Measurements from ENCODE around the gene PRKAG2. TPM values are rescaled to one million over a fixed set of nuclear protein-coding genes. Genes with fewer than 3 reads are reported as not detected.

Gene PRKAG2
- total and polyA plus RNA-seq, 2 of the 13 experiments (the other 11 are each of a cell fraction or from before 2014, with no cell fraction given), result 0.90 to 1.3 TPM

DNA sequence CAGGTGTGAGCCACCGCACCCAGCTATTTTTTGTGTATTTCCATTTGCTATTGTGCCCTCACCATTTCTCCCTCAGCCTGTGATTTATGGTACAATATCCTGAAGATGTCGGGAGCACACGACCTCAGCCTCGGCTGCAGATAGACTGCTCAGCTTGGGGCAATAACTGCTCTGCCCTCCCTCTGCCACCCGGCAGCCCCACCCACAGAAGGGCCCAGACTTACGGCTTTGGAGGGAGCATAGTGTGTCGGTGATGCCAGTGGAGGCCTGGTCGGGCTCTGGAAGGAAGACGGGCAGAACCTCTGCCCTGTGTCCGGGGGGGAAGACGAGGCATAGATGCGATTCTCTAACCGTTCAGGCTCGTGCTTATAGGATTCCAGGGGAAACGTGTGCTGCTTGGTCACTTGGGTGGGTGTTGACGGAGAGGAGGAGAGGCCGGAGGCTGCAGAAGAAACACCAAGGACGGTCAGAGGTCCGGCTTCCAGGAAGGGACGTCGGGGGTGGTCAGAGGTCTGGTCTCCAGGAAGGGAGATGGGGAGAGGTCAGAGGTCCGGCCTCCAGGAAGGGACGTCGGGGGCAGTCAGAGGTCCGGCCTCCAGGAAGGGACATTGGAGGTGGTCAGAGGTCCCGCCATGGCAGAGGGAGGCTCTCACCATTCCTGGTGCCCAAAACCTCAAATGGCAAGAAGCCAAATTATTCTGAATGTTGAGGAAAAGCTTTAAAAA, 201.6 kb downstream of the PRKAG2 start:
- Histone ChIP-seq H3K36me3 (replicated peaks in 1 of 2; ENCODE audit: control insufficient read depth in 1 of 2, insufficient read depth in 2 of 2, low read length in 2 of 2) (no peaks in the 10 kb centered on the region), H3K4me2 (ENCODE audit: low read depth, low read length) (no peak overlapping the region), H3K27ac (ENCODE audit: extremely low read length, insufficient read depth, low read length) (no peak overlapping the region), H3K27me3 (ENCODE audit: control insufficient read depth in 1 of 2, insufficient read depth in 2 of 2, low read length in 2 of 2) (peaks cover 0 to 14% of the 10 kb centered on the region in 2 experiments; a peak in 1 of 5 replicates), H4K20me1 (ENCODE audit: insufficient read depth, low read length) (no peaks in the 10 kb centered on the region), H3K9me3 (ENCODE audit: low read length) (no peaks in the 10 kb centered on the region), H2AFZ (ENCODE audit: low read length) (no peak overlapping the region), H3K9ac (ENCODE audit: insufficient read depth, low read depth, low read length) (no peak overlapping the region), H3K4me1 (ENCODE audit: insufficient read depth, low read length) (no peaks in the 10 kb centered on the region), H3K79me2 (ENCODE audit: insufficient read depth, low read length) (no peaks in the 10 kb centered on the region), H3K4me3 (replicated peaks in 1 of 3; ENCODE audit: insufficient read depth in 1 of 3, low read depth in 2 of 3, low read length in 3 of 3) (no peak overlapping the region)
- BruUV-seq (replicated peaks), result no TSS peak
- TF ChIP-seq, protein P1, sequence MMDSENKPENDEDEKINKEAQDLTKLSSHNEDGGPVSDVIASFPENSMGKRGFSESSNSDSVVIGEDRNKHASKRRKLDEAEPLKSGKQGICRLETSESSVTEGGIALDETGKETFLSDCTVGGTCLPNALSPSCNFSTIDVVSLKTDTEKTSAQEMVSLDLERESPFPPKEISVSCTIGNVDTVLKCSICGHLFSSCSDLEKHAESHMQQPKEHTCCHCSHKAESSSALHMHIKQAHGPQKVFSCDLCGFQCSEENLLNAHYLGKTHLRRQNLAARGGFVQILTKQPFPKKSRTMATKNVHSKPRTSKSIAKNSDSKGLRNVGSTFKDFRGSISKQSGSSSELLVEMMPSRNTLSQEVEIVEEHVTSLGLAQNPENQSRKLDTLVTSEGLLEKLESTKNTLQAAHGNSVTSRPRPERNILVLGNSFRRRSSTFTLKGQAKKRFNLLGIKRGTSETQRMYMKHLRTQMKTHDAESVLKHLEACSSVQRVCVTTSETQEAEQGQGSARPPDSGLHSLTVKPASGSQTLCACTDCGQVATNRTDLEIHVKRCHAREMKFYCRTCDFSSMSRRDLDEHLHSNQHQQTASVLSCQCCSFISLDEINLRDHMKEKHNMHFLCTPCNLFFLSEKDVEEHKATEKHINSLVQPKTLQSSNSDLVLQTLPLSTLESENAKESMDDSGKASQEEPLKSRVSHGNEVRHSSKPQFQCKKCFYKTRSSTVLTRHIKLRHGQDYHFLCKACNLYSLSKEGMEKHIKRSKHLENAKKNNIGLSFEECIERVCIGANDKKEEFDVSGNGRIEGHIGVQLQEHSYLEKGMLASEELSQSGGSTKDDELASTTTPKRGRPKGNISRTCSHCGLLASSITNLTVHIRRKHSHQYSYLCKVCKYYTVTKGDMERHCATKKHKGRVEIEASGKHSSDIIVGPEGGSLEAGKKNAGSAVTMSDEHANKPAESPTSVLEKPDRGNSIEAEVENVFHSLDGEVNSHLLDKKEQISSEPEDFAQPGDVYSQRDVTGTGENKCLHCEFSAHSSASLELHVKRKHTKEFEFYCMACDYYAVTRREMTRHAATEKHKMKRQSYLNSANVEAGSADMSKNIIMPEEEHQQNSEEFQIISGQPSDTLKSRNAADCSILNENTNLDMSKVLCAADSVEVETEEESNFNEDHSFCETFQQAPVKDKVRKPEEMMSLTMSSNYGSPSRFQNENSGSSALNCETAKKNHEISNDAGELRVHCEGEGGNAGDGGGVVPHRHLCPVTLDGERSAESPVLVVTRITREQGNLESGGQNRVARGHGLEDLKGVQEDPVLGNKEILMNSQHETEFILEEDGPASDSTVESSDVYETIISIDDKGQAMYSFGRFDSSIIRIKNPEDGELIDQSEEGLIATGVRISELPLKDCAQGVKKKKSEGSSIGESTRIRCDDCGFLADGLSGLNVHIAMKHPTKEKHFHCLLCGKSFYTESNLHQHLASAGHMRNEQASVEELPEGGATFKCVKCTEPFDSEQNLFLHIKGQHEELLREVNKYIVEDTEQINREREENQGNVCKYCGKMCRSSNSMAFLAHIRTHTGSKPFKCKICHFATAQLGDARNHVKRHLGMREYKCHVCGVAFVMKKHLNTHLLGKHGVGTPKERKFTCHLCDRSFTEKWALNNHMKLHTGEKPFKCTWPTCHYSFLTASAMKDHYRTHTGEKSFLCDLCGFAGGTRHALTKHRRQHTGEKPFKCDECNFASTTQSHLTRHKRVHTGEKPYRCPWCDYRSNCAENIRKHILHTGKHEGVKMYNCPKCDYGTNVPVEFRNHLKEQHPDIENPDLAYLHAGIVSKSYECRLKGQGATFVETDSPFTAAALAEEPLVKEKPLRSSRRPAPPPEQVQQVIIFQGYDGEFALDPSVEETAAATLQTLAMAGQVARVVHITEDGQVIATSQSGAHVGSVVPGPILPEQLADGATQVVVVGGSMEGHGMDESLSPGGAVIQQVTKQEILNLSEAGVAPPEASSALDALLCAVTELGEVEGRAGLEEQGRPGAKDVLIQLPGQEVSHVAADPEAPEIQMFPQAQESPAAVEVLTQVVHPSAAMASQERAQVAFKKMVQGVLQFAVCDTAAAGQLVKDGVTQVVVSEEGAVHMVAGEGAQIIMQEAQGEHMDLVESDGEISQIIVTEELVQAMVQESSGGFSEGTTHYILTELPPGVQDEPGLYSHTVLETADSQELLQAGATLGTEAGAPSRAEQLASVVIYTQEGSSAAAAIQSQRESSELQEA (CRISPR knock-in tag; IDR thresholded peaks at IDR 0.05; ENCODE audit: not compliant biosample characterization), result no peak
- TF ChIP-seq NCOA1 (CRISPR knock-in tag; IDR thresholded peaks at IDR 0.05) (no peak), ZNF550 (CRISPR knock-in tag; IDR thresholded peaks at IDR 0.05; ENCODE audit: borderline replicate concordance) (no peak), RELA (CRISPR knock-in tag; IDR thresholded peaks at IDR 0.05) (no peak), ZNF337 (CRISPR knock-in tag; IDR thresholded peaks at IDR 0.05; ENCODE audit: borderline replicate concordance, low read depth) (no peak)
- TF ChIP-seq, protein P2, sequence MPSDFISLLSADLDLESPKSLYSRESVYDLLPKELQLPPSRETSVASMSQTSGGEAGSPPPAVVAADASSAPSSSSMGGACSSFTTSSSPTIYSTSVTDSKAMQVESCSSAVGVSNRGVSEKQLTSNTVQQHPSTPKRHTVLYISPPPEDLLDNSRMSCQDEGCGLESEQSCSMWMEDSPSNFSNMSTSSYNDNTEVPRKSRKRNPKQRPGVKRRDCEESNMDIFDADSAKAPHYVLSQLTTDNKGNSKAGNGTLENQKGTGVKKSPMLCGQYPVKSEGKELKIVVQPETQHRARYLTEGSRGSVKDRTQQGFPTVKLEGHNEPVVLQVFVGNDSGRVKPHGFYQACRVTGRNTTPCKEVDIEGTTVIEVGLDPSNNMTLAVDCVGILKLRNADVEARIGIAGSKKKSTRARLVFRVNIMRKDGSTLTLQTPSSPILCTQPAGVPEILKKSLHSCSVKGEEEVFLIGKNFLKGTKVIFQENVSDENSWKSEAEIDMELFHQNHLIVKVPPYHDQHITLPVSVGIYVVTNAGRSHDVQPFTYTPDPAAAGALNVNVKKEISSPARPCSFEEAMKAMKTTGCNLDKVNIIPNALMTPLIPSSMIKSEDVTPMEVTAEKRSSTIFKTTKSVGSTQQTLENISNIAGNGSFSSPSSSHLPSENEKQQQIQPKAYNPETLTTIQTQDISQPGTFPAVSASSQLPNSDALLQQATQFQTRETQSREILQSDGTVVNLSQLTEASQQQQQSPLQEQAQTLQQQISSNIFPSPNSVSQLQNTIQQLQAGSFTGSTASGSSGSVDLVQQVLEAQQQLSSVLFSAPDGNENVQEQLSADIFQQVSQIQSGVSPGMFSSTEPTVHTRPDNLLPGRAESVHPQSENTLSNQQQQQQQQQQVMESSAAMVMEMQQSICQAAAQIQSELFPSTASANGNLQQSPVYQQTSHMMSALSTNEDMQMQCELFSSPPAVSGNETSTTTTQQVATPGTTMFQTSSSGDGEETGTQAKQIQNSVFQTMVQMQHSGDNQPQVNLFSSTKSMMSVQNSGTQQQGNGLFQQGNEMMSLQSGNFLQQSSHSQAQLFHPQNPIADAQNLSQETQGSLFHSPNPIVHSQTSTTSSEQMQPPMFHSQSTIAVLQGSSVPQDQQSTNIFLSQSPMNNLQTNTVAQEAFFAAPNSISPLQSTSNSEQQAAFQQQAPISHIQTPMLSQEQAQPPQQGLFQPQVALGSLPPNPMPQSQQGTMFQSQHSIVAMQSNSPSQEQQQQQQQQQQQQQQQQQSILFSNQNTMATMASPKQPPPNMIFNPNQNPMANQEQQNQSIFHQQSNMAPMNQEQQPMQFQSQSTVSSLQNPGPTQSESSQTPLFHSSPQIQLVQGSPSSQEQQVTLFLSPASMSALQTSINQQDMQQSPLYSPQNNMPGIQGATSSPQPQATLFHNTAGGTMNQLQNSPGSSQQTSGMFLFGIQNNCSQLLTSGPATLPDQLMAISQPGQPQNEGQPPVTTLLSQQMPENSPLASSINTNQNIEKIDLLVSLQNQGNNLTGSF (CRISPR knock-in tag; IDR thresholded peaks at IDR 0.05), result no peak
- ChIA-PET CTCF (ENCODE audit: low intra/inter-chr PET ratio, low total read pairs) (no interaction called here), POLR2A (no interaction called here)
- no peak for FAIRE-seq
- no peak for ATAC-seq
- intact Hi-C loops (cut with micrococcal nuclease; ENCODE audit: unreplicated experiment), result no loop called here
- in situ Hi-C loops (cut with HindIII; ENCODE audit: extremely low pct_ligation_motif_present, low pct_unique_long_range_greater_than_20kb), result no loop called here
- DNase-seq (ENCODE audit: low spot score), result no peak
- 77% methylated on average over 26 of the region's 26 CpGs for WGBS (ENCODE audit: low lambda C conversion rate)
